LNCAP (cell line): ENCODE measurements around the gene YPEL3.

Experiments
- TF ChIP-seq, protein P1 (sequence below): fragments of 450-650 bp; IDR thresholded peaks from 2 replicates; pipeline ENCODE4 v1.5.1; 2017; ENCODE audit warnings: mild to moderate bottlenecking

Gene YPEL3

GRCh38 chr16:30122604-30123160, 26.7 kb upstream of the YPEL3 start:
- TF ChIP-seq, protein P1, sequence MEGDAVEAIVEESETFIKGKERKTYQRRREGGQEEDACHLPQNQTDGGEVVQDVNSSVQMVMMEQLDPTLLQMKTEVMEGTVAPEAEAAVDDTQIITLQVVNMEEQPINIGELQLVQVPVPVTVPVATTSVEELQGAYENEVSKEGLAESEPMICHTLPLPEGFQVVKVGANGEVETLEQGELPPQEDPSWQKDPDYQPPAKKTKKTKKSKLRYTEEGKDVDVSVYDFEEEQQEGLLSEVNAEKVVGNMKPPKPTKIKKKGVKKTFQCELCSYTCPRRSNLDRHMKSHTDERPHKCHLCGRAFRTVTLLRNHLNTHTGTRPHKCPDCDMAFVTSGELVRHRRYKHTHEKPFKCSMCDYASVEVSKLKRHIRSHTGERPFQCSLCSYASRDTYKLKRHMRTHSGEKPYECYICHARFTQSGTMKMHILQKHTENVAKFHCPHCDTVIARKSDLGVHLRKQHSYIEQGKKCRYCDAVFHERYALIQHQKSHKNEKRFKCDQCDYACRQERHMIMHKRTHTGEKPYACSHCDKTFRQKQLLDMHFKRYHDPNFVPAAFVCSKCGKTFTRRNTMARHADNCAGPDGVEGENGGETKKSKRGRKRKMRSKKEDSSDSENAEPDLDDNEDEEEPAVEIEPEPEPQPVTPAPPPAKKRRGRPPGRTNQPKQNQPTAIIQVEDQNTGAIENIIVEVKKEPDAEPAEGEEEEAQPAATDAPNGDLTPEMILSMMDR: no peak

DNA sequence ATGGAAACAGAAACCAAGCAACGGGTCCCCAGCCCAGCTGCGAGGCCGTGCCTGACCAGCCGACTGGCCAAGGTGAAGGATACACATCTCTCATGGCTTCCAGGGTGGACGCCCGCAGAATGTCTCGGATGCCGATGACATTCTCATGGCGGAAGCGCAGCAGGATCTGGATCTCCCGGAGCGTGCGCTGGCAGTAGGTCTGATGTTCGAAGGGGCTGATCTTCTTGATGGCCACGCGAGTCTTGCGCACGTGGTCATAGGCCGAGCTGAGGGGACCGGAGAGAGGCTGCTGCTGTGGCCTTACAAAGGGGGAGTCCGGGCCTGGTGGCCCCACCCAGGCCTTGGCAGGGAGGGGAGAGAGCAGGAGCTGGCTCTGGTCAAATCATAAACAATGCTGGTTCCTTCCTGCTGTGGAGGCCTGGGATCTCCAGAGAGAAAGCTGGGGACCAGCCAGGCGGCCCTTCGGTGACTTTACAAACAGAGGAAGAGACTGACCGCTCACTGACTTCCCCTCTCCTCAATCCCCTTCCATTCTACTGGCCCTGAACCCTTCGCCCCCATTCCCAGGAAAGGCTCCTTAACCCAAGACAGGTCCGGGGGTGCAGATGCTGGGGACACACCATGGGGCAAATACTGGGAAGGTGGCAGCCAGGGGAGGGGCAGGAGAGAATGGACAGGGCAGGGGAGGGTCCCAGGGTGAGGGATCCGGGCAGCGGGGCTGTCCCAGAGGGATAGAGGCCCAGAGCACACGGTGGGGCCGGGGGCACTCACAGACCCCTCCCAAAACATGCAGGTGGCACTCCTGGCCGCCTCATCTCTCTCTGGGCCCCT, 25.9 kb upstream of the YPEL3 start:
- TF ChIP-seq, protein P1: no peak

- TF ChIP-seq, protein P1: no peak
Observed at GRCh38 chr16:30120340-30121105, 24.5 kb upstream of the YPEL3 start.

GRCh38 chr16:30119428-30119827, 23.4 kb upstream of the YPEL3 start:
- TF ChIP-seq, protein P1: no peak

DNA sequence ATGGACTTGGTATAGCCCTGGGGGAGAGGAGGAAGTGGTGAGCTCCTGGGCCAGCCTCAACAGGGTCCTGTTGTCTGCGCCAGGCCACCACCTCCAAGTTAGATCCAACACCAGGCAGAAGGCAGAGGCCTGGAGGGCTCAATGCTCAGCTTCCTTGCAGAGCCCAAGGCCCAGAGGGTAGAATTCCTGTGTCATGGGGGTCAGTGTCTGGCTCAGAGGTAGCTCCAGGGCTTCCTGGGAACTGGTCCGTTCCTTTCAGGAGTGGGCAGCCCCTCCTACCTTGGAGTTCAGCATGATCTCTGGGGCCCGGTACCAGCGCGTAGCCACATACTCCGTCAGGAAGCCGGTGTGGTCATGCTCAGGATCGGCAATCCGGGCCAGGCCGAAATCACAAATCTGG, 21.8 kb upstream of the YPEL3 start:
- TF ChIP-seq, protein P1: no peak

GRCh38 chr16:30116291-30117207, 20.5 kb upstream of the YPEL3 start:
- TF ChIP-seq, protein P1: no peak

GRCh38 chr16:30115238-30115637, 19.2 kb upstream of the YPEL3 start:
- TF ChIP-seq, protein P1: no peak
